Ishikawa (cell line): ENCODE data around the gene CTTNBP2NL.

Experiments
- FOXM1 ChIP-seq: IDR thresholded peaks from 2 replicates; pipeline ENCODE4 v1.6.1; 2012; ENCODE audit warnings: low read depth, borderline replicate concordance
- TAF1 ChIP-seq: IDR thresholded peaks from 2 replicates; pipeline ENCODE4 v1.6.1; 2012; ENCODE audit warnings: low read depth, mild to moderate bottlenecking
- TEAD4 ChIP-seq: IDR thresholded peaks from 2 replicates; pipeline ENCODE4 v1.6.1; 2012
- ZBTB7A ChIP-seq: IDR thresholded peaks from 2 replicates; pipeline ENCODE4 v1.6.1; 2012; ENCODE audit warnings: low read depth

- TF ChIP-seq FOXM1 = no peak
- TF ChIP-seq TAF1 = no peak
- TF ChIP-seq ZBTB7A = no peak
- no peak for TF ChIP-seq TEAD4
Measured at GRCh38 chr1:112431038-112431437, 35.0 kb downstream of the CTTNBP2NL start.
